GM12874 (cell line): ENCODE data around the gene ZFAND6.

Source experiments
- CTCF ChIP-seq: IDR thresholded peaks from 2 replicates; pipeline ENCODE4 v1.5.1; 2011; ENCODE audit warnings: low read depth, mild to moderate bottlenecking, control low read depth, low read length, moderate library complexity; ENCODE audit not compliant: insufficient read depth

Gene ZFAND6

GRCh38 chr15:80095969-80096368 lies 36.5 kb downstream of the ZFAND6 start:
- no peak for TF ChIP-seq CTCF

DNA sequence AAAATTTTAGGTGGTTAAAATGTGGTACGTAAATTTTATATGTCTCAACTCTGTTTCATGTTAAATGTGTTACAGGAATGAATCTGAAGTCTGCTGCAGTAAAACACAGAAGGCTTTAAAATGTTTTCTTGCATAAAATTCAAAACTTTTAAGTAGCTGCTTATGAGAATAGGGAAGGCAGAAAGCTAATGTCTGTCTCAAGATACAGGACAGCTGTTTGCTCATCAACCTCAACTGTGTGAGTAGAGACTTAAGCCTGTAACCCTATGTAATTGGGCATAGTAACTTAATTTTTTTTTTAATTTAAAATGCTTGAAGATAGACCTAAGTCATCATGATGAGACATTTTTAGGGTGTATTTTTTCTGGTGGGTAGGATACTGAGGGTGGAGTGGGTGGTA lies 38.9 kb downstream of the ZFAND6 start:
- TF ChIP-seq CTCF: no peak

- no peak for TF ChIP-seq CTCF
Measured at GRCh38 chr15:80099241-80099640, 39.8 kb downstream of the ZFAND6 start.

GRCh38 chr15:80100247-80100646 lies 40.8 kb downstream of the ZFAND6 start:
- no peak for TF ChIP-seq CTCF

DNA sequence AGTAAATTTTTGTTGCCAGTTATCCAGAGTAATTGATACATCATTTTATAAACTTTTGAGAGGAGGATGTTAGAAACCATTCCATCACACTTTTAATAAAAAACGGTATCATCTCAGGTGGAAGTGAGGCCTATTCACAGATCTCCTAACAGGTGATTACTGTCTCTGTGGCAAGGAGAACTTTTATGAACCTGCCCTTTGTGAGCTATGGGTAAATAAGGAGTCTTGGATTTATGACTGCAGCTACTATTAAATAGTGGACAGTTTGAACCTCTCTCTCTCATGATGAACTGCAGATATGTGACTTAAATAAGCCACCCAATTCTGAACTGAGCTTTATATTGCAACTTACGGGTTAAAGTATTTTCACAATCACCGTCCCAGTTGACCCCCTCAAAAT lies 45.7 kb downstream of the ZFAND6 start:
- TF ChIP-seq CTCF: no peak

- no peak for TF ChIP-seq CTCF
Measured at GRCh38 chr15:80105595-80105994, 46.1 kb downstream of the ZFAND6 start.

DNA sequence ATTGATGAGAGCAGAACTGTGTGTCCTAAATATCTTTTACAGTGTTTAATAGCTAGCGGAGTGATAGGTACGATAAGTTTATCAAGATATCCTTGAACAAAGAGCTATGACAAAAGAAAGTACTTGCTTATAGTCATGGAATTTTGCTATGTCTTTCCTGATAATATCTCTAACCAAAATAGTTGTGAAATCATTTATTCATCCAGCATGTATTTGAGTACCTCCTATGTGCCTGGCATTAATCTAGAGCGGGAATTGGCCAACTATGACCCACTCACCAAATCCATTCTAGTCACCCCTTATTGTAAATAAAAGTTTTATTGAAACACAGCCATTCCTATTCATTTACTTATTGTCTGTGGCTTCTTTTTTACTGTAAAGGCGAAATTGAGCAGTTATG lies 46.6 kb downstream of the ZFAND6 start:
- TF ChIP-seq CTCF: no peak

- no peak for TF ChIP-seq CTCF
Measured at GRCh38 chr15:80107204-80107603, 47.7 kb downstream of the ZFAND6 start.
